ENCODE results near the gene ABHD17A. TPM values are rescaled to one million over a fixed set of nuclear protein-coding genes. Genes with fewer than 3 reads are reported as not detected.
A peak's percentile ranks its signal among the peaks of the same experiment; 100 is the strongest.

ABHD17A gene
- total and polyA plus RNA-seq, 9 of the 15 experiments (the other 6 are each of a cell fraction or from before 2014, with no cell fraction given): 0.04 to 135 (median 21.8) TPM; not detected in 1

DNA sequence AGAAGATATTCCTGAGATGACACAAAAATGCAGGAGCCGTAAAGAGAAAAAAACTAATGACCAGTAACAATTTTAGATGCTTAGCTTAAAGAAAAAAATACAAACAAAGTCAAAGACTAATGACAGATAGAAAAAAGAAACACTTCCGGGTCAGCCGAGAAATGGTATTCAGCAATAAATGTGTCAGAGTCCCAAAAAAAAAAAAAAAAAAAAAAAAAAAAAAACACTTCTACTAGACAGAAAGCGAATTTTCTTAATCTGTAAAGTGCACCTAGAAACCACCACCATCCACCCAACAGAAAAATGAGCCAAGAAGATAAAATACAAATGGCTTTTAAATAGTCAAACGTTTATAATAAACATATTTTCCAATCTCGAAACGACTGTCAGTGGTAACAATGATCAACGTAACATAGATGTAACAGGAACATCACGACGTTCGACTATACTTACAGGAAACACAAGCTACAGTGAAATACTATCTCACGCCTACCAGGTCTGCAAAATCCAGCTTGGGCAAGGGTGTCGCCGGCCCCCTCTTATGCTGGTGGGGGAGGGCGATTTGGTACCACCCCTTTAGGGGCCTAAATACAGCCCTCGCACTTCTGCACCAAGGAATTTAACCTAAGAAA is 10.6 kb downstream of the ABHD17A start (continued):
- TF ChIP-seq, protein P1, sequence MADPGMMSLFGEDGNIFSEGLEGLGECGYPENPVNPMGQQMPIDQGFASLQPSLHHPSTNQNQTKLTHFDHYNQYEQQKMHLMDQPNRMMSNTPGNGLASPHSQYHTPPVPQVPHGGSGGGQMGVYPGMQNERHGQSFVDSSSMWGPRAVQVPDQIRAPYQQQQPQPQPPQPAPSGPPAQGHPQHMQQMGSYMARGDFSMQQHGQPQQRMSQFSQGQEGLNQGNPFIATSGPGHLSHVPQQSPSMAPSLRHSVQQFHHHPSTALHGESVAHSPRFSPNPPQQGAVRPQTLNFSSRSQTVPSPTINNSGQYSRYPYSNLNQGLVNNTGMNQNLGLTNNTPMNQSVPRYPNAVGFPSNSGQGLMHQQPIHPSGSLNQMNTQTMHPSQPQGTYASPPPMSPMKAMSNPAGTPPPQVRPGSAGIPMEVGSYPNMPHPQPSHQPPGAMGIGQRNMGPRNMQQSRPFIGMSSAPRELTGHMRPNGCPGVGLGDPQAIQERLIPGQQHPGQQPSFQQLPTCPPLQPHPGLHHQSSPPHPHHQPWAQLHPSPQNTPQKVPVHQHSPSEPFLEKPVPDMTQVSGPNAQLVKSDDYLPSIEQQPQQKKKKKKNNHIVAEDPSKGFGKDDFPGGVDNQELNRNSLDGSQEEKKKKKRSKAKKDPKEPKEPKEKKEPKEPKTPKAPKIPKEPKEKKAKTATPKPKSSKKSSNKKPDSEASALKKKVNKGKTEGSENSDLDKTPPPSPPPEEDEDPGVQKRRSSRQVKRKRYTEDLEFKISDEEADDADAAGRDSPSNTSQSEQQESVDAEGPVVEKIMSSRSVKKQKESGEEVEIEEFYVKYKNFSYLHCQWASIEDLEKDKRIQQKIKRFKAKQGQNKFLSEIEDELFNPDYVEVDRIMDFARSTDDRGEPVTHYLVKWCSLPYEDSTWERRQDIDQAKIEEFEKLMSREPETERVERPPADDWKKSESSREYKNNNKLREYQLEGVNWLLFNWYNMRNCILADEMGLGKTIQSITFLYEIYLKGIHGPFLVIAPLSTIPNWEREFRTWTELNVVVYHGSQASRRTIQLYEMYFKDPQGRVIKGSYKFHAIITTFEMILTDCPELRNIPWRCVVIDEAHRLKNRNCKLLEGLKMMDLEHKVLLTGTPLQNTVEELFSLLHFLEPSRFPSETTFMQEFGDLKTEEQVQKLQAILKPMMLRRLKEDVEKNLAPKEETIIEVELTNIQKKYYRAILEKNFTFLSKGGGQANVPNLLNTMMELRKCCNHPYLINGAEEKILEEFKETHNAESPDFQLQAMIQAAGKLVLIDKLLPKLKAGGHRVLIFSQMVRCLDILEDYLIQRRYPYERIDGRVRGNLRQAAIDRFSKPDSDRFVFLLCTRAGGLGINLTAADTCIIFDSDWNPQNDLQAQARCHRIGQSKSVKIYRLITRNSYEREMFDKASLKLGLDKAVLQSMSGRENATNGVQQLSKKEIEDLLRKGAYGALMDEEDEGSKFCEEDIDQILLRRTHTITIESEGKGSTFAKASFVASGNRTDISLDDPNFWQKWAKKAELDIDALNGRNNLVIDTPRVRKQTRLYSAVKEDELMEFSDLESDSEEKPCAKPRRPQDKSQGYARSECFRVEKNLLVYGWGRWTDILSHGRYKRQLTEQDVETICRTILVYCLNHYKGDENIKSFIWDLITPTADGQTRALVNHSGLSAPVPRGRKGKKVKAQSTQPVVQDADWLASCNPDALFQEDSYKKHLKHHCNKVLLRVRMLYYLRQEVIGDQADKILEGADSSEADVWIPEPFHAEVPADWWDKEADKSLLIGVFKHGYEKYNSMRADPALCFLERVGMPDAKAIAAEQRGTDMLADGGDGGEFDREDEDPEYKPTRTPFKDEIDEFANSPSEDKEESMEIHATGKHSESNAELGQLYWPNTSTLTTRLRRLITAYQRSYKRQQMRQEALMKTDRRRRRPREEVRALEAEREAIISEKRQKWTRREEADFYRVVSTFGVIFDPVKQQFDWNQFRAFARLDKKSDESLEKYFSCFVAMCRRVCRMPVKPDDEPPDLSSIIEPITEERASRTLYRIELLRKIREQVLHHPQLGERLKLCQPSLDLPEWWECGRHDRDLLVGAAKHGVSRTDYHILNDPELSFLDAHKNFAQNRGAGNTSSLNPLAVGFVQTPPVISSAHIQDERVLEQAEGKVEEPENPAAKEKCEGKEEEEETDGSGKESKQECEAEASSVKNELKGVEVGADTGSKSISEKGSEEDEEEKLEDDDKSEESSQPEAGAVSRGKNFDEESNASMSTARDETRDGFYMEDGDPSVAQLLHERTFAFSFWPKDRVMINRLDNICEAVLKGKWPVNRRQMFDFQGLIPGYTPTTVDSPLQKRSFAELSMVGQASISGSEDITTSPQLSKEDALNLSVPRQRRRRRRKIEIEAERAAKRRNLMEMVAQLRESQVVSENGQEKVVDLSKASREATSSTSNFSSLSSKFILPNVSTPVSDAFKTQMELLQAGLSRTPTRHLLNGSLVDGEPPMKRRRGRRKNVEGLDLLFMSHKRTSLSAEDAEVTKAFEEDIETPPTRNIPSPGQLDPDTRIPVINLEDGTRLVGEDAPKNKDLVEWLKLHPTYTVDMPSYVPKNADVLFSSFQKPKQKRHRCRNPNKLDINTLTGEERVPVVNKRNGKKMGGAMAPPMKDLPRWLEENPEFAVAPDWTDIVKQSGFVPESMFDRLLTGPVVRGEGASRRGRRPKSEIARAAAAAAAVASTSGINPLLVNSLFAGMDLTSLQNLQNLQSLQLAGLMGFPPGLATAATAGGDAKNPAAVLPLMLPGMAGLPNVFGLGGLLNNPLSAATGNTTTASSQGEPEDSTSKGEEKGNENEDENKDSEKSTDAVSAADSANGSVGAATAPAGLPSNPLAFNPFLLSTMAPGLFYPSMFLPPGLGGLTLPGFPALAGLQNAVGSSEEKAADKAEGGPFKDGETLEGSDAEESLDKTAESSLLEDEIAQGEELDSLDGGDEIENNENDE (IDR thresholded peaks at IDR 0.05; ENCODE audit: low read depth, low read length): no peak
- TF ChIP-seq, protein P2, sequence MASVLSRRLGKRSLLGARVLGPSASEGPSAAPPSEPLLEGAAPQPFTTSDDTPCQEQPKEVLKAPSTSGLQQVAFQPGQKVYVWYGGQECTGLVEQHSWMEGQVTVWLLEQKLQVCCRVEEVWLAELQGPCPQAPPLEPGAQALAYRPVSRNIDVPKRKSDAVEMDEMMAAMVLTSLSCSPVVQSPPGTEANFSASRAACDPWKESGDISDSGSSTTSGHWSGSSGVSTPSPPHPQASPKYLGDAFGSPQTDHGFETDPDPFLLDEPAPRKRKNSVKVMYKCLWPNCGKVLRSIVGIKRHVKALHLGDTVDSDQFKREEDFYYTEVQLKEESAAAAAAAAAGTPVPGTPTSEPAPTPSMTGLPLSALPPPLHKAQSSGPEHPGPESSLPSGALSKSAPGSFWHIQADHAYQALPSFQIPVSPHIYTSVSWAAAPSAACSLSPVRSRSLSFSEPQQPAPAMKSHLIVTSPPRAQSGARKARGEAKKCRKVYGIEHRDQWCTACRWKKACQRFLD (CRISPR knock-in tag; IDR thresholded peaks at IDR 0.05): 0 out of 2 replicates have a peak, but pooled peaks have one; percentile 25
- TF ChIP-seq SMAD1 (IDR thresholded peaks at IDR 0.05; ENCODE audit: low read depth, low read length, partially characterized antibody): no peak
- TF ChIP-seq, protein P3, sequence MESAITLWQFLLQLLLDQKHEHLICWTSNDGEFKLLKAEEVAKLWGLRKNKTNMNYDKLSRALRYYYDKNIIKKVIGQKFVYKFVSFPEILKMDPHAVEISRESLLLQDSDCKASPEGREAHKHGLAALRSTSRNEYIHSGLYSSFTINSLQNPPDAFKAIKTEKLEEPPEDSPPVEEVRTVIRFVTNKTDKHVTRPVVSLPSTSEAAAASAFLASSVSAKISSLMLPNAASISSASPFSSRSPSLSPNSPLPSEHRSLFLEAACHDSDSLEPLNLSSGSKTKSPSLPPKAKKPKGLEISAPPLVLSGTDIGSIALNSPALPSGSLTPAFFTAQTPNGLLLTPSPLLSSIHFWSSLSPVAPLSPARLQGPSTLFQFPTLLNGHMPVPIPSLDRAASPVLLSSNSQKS (CRISPR knock-in tag; IDR thresholded peaks at IDR 0.05): no peak
- TF ChIP-seq, protein P4, sequence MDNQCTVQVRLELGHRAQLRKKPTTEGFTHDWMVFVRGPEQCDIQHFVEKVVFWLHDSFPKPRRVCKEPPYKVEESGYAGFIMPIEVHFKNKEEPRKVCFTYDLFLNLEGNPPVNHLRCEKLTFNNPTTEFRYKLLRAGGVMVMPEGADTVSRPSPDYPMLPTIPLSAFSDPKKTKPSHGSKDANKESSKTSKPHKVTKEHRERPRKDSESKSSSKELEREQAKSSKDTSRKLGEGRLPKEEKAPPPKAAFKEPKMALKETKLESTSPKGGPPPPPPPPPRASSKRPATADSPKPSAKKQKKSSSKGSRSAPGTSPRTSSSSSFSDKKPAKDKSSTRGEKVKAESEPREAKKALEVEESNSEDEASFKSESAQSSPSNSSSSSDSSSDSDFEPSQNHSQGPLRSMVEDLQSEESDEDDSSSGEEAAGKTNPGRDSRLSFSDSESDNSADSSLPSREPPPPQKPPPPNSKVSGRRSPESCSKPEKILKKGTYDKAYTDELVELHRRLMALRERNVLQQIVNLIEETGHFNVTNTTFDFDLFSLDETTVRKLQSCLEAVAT (IDR thresholded peaks at IDR 0.05): no peak
- TF ChIP-seq, protein P5, sequence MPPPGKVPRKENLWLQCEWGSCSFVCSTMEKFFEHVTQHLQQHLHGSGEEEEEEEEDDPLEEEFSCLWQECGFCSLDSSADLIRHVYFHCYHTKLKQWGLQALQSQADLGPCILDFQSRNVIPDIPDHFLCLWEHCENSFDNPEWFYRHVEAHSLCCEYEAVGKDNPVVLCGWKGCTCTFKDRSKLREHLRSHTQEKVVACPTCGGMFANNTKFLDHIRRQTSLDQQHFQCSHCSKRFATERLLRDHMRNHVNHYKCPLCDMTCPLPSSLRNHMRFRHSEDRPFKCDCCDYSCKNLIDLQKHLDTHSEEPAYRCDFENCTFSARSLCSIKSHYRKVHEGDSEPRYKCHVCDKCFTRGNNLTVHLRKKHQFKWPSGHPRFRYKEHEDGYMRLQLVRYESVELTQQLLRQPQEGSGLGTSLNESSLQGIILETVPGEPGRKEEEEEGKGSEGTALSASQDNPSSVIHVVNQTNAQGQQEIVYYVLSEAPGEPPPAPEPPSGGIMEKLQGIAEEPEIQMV (tag; conservative IDR thresholded peaks at IDR 0.05; ENCODE audit: low read depth): no peak
- TF ChIP-seq, protein P6, sequence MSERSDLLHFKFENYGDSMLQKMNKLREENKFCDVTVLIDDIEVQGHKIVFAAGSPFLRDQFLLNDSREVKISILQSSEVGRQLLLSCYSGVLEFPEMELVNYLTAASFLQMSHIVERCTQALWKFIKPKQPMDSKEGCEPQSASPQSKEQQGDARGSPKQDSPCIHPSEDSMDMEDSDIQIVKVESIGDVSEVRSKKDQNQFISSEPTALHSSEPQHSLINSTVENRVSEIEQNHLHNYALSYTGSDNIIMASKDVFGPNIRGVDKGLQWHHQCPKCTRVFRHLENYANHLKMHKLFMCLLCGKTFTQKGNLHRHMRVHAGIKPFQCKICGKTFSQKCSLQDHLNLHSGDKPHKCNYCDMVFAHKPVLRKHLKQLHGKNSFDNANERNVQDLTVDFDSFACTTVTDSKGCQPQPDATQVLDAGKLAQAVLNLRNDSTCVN (CRISPR knock-in tag; IDR thresholded peaks at IDR 0.05): no peak

All from K562 (cell line).